Brain microvascular endothelial cell (primary cell): Measurements from ENCODE around the gene ZBTB7A.

Experiments used
- DNase-seq: peaks from one replicate; pipeline ENCODE4 v3.0.0-alpha.2; 2020
- H3K27ac ChIP-seq: fragments of 250-450 bp; sonication (Bioruptor Pico); 2 replicates; pipeline ENCODE4 v1.5.1; 2020; ENCODE audit warnings: mild to moderate bottlenecking, moderate library complexity
- H3K27me3 ChIP-seq: fragments of 250-450 bp; sonication (Bioruptor Pico); replicated peaks from 2 replicates; pipeline ENCODE4 v1.5.1; 2020; ENCODE audit warnings: mild to moderate bottlenecking
- H3K36me3 ChIP-seq: fragments of 250-450 bp; sonication (Bioruptor Pico); replicated peaks from 2 replicates; pipeline ENCODE4 v1.5.1; 2020; ENCODE audit warnings: mild to moderate bottlenecking
- H3K4me3 ChIP-seq: 2 replicates; pipeline ENCODE4 v1.5.1; 2011; ENCODE audit warnings: low read depth, mild to moderate bottlenecking, control low read depth, low read length, moderate library complexity
- in situ Hi-C: cut with HindIII; loops from 2 replicates; pipeline ENCODE4 v1.10.0; 2017; ENCODE audit warnings: low sequenced_read_pairs, low pct_ligation_motif_present
- TF ChIP-seq, protein P1 (sequence below): IDR thresholded peaks from 2 replicates; pipeline ENCODE4 v1.5.1; 2011; ENCODE audit warnings: low read depth, mild to moderate bottlenecking, moderate library complexity, low read length, control low read depth, inconsistent platforms; ENCODE audit errors: missing control alignments

Gene ZBTB7A

GRCh38 chr19:4112367-4112766 lies 45.7 kb upstream of the ZBTB7A start:
- Histone ChIP-seq H3K36me3 (peaks cover 78% of the 10 kb centered on the region), H3K27ac (no peak overlapping the region), H3K4me3 (no peak overlapping the region), H3K27me3 (no peaks in the 10 kb centered on the region)
- no peak for DNase-seq
- TF ChIP-seq, protein P1, sequence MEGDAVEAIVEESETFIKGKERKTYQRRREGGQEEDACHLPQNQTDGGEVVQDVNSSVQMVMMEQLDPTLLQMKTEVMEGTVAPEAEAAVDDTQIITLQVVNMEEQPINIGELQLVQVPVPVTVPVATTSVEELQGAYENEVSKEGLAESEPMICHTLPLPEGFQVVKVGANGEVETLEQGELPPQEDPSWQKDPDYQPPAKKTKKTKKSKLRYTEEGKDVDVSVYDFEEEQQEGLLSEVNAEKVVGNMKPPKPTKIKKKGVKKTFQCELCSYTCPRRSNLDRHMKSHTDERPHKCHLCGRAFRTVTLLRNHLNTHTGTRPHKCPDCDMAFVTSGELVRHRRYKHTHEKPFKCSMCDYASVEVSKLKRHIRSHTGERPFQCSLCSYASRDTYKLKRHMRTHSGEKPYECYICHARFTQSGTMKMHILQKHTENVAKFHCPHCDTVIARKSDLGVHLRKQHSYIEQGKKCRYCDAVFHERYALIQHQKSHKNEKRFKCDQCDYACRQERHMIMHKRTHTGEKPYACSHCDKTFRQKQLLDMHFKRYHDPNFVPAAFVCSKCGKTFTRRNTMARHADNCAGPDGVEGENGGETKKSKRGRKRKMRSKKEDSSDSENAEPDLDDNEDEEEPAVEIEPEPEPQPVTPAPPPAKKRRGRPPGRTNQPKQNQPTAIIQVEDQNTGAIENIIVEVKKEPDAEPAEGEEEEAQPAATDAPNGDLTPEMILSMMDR = no peak
- in situ Hi-C loops = no loop called here

DNA sequence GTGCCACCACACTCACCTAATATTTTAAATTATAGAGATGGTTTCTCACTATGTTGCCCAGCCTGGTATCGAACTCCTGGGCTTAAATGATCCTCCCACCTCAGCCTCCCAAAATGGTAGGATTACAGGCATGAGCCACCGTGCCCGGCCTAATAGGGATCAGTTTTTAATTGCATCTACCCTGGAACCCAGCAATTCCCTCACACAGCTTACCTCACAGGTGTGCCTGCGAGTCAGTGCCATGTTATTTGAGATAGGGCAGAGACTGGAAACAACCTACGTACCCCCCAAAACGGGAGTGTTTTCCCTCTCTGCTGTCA lies 42.9 kb upstream of the ZBTB7A start:
- Histone ChIP-seq H3K36me3 (peaks cover 72% of the 10 kb centered on the region), H3K27ac (no peak overlapping the region), H3K27me3 (no peaks in the 10 kb centered on the region), H3K4me3 (no peak overlapping the region)
- TF ChIP-seq, protein P1 = no peak
- DNase-seq = no peak
- in situ Hi-C loops = no loop called here

DNA sequence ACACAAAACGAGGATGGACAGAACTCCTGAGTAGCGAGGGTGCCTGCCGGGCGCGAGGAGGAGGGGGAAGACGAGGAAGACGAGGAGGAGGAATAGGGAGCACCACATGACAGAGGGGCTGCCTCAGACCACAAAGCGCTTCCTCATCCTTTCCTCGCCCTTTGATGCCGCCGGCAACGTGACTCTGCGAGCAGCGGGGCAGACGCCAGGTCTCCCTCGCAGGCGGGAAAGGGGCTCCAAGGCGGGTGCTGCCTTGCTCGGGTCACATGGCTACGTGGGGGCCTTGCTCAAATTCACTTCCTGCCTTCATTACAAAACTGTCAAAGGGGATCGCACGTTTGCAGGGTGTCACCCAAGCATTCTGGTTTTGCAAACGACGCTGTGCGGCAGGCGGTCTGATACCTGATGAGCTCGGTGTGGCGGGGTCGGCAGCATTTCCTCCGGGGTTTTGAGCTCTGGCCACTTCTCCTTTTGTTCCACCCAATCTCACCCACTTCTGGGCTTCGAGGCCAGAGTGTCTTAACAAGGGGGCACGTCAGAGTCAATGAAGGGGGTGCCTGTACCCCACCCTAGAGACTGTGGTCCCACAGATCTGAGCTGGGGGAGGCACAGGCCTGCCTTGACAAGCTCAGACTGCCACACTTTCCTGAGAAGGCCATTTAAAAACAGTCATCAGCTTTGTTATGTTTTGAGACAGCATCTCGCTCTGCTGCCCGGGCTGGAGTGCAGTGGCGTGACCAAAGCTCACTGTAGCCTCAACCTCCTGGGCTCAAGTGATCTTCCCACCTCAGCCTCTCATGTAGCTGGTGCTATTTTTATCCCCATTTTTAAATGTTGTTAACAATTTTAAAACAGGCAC lies 42.3 kb upstream of the ZBTB7A start:
- no peak for DNase-seq
- TF ChIP-seq, protein P1 = no peak
- H3K36me3 ChIP-seq = peaks cover 66% of the 10 kb centered on the region
- H3K4me3 ChIP-seq = no peak overlapping the region
- in situ Hi-C loops = no loop called here
- no peak overlapping the region for H3K27ac ChIP-seq
- no peaks in the 10 kb centered on the region for H3K27me3 ChIP-seq

DNA sequence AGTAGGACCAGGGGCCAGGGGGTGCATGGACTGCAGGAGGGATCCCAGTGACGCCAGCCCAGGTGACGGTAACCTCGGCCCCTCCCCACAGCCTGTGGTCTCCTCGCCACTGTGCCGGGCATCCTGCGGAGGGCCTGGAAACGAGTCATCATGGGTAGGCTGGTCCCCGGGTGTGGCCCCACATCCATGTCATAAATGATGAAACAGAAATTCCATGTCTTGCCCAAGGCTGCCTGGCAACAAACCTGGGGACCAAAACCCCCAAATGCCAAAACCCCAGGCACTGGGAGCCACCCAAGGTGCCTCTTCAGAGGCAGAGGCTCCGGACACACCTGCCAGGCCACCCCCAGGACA lies 36.4 kb upstream of the ZBTB7A start:
- Histone ChIP-seq H3K36me3 (peaks cover 70% of the 10 kb centered on the region), H3K27ac (no peak overlapping the region), H3K27me3 (no peaks in the 10 kb centered on the region), H3K4me3 (no peak overlapping the region)
- TF ChIP-seq, protein P1 = no peak
- in situ Hi-C loops = no loop called here
- no peak for DNase-seq

DNA sequence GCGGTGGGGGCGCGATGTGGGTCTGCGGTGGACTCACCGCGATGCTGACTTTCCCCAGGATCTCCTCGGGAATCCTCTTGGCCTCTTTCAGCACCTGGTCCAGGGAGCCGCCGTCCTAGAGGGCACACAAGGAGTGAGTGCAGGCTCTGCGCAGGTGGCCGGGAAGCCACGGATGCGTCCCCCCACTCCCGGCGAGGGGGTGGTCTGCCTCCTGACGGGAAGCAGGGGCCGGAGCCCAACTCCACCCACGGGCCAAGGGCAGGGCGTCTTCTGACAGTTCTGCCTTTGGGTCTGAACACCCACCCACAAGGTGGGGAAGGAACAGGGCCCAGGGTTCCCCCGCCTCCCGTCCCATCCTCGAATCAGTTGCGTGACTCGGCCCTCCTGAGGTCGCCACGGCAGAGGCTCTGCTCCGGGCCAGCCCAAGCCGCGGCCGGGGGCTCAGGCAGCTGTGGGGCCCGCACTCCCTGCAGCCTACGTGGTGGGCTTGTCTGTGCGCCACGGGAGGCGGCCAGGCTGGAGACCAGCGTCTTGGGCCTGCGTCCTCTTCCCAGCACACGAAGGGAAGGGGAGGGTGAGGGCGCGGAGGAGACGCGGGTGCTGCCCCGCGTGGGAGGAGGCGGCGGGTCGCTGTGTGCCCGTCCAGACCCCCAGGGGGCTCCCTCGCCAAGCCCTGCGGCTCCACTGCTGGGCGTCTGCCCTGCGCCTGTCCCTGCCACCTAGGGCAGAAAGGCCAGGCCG lies 35.8 kb upstream of the ZBTB7A start:
- in situ Hi-C loops = no loop called here
- H3K4me3 ChIP-seq = no peak overlapping the region
- no peak overlapping the region for H3K27ac ChIP-seq
- TF ChIP-seq, protein P1 = no peak
- no peak for DNase-seq
- H3K36me3 ChIP-seq = peaks cover 69% of the 10 kb centered on the region
- no peaks in the 10 kb centered on the region for H3K27me3 ChIP-seq
